HL-60 (cell line): ENCODE results near the gene SHISAL2A.

Experiments used
- CTCF ChIP-seq: IDR thresholded peaks from one replicate; pipeline ENCODE4 v1.5.1; 2011; ENCODE audit warnings: low read length, control low read depth, inconsistent platforms; ENCODE audit not compliant: insufficient read depth
- REST ChIP-seq: IDR thresholded peaks from 2 replicates; pipeline ENCODE4 v1.6.1; 2012; ENCODE audit warnings: low read depth; ENCODE audit not compliant: insufficient replicate concordance

- TF ChIP-seq CTCF, result no peak
- TF ChIP-seq REST, result no peak
These were observed 7.7 kb downstream of the SHISAL2A start for GRCh38 chr1:52640697-52641096.
